ENCODE measurements around the gene SCARB1.

The SCARB1 gene

DNA sequence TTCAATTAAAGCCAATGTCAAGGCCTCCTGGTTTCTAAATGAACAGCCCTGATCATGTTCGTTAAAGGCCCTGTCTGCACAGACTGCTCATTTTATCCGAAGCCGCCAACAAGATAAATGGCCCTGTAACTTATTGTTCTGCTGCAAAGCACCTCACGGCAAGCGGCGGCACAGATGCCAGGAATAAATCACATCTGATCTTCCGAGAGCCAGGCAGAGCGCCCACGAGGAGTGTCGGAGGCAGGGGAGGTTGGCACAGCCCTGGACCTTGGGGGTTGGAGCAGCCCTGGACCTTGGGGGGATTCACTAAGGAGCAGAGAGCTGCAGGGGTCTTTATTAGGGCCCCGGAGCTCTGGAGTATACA is 110.5 kb downstream of the SCARB1 start:
- Histone ChIP-seq H3K9me3 (no peaks in the 10 kb centered on the region), H3K36me3 (no peaks in the 10 kb centered on the region), H3K27ac (no peak overlapping the region), H3K27me3 (peaks cover 10% of the 10 kb centered on the region), H3K4me3 (ENCODE audit: low read depth in 1 of 2, low read length in 1 of 2) (no peak overlapping the region), H3K4me1 (ENCODE audit: control insufficient read depth in 1 of 2, insufficient read depth in 1 of 2, low read depth in 1 of 2, low read length in 1 of 2) (peaks cover 17 to 20% of the 10 kb centered on the region in 2 experiments)
- TF ChIP-seq, protein P1, sequence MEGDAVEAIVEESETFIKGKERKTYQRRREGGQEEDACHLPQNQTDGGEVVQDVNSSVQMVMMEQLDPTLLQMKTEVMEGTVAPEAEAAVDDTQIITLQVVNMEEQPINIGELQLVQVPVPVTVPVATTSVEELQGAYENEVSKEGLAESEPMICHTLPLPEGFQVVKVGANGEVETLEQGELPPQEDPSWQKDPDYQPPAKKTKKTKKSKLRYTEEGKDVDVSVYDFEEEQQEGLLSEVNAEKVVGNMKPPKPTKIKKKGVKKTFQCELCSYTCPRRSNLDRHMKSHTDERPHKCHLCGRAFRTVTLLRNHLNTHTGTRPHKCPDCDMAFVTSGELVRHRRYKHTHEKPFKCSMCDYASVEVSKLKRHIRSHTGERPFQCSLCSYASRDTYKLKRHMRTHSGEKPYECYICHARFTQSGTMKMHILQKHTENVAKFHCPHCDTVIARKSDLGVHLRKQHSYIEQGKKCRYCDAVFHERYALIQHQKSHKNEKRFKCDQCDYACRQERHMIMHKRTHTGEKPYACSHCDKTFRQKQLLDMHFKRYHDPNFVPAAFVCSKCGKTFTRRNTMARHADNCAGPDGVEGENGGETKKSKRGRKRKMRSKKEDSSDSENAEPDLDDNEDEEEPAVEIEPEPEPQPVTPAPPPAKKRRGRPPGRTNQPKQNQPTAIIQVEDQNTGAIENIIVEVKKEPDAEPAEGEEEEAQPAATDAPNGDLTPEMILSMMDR (IDR thresholded peaks at IDR 0.05), result no peak

DNA sequence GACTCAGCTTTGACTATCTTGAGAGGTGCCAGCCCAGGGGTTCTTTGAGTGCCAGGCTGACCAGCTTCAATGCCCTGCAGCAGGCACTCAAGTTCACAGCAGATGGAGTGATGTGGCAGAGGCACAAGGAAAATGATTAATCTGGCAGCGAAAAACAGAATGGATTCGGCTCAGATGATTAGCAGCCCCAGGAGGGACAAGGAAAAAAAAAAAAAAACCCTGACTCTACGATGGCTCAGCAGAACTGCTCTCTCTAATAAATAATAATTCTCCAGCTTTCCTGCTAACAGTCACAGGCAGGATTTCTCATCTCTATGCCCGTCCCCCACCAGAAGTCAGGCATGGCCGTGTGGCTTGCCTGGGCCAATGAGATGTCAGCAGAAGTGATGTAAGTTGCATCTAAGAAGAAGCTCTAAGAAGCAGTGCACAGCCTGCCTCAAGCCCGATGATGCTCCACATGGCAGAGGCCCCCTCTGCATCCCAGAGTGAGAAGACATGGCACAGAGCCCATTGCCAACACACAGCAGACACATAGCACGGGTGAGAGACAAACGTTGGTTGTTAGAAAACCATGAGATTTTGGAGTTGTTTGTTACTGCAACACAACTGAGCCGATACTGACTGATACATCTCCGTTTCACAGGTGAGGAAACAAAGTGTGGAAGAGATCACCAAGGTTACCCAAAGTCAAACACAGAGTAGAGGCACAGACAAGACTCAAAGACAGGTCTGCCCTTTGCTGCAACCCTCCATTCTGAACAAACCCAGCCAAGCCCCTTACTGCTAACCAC is 111.0 kb downstream of the SCARB1 start:
- Histone ChIP-seq H3K4me1 (ENCODE audit: control insufficient read depth in 1 of 2, insufficient read depth in 1 of 2, low read depth in 1 of 2, low read length in 1 of 2) (peaks cover 19 to 20% of the 10 kb centered on the region in 2 experiments), H3K36me3 (no peaks in the 10 kb centered on the region), H3K27me3 (peaks cover 14% of the 10 kb centered on the region), H3K9me3 (no peaks in the 10 kb centered on the region), H3K4me3 (ENCODE audit: low read depth in 1 of 2, low read length in 1 of 2) (no peak overlapping the region), H3K27ac (no peak overlapping the region)
- TF ChIP-seq, protein P1 (IDR thresholded peaks at IDR 0.05), result no peak

DNA sequence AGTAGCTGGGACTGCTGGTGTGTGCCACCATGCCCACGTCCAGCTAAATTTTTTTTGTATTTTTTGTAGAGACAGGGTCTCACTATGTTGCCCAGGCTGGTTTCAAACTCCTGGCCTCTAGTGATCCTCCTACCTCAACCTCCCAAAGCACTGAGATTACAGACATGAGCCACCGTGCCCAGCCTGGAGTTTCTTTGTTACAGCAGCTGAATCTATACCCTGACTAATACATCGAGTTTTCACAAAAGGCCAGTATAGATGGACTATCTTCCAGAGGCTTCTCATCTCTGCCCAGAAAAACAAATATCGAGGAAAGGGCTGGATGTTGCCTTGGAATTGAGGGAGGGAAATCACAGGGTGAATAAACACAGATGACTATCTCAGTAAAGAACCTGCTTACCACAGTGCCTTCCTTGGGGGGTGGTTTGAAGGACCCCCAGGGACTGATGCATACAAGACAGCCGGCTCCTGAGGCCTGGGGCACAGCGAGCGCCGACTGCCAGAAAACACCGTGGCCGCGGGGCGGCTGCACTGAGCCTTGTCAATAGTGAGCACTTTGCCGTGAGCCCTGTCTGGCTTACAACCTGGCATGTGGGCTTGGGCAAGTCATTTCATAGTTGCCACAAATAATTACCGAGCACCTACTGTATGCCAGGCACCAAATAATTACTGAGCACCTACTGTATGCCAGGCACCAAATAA is 111.9 kb downstream of the SCARB1 start:
- peaks cover 20% of the 10 kb centered on the region in 2 experiments for H3K4me1 ChIP-seq (ENCODE audit: control insufficient read depth in 1 of 2, insufficient read depth in 1 of 2, low read depth in 1 of 2, low read length in 1 of 2)
- H3K27ac ChIP-seq, result no peak overlapping the region
- H3K9me3 ChIP-seq, result no peaks in the 10 kb centered on the region
- peaks cover 22% of the 10 kb centered on the region for H3K27me3 ChIP-seq
- H3K4me3 ChIP-seq (ENCODE audit: low read depth in 1 of 2, low read length in 1 of 2), result no peak overlapping the region
- TF ChIP-seq, protein P1 (IDR thresholded peaks at IDR 0.05), result no peak
- H3K36me3 ChIP-seq, result no peaks in the 10 kb centered on the region

DNA sequence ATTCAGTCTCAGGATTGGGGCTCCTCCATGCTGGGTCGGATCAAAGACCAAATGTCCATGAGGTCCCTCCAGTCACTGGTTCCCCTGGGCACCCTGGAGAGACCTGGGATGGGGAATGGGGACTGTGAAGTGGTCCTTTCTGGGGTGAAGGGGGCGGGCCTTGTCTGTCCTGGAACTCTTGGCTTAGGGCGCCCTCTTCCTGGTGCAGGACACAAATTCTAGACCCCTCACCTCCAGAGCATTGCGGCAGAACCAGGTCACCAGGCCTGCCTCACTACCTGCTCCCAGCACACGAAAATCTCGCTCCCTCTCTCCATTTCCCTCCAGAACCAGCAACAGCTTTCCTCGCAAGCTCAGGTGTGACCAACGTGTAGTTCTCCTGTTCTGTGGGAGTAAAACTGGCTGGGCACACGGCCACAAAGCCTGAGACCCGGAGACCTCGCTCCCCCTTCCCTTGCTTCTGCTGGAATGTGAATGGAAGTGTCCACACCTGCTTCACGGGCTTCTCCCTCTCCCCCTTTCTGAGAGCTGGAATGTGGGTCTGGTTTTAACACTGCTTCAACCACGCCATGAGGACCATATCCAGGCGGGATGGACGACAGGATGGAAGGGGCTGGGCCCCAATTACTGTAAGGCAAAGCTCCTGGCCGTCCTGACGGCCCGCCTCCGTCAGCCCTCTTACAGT is 112.7 kb downstream of the SCARB1 start:
- Histone ChIP-seq H3K4me1 (ENCODE audit: control insufficient read depth in 1 of 2, insufficient read depth in 1 of 2, low read depth in 1 of 2, low read length in 1 of 2) (peaks cover 23 to 28% of the 10 kb centered on the region in 2 experiments), H3K27ac (no peak overlapping the region), H3K36me3 (no peaks in the 10 kb centered on the region), H3K27me3 (peaks cover 30% of the 10 kb centered on the region), H3K9me3 (no peaks in the 10 kb centered on the region), H3K4me3 (ENCODE audit: low read depth in 1 of 2, low read length in 1 of 2) (no peak overlapping the region)
- TF ChIP-seq, protein P1 (IDR thresholded peaks at IDR 0.05), result no peak

DNA sequence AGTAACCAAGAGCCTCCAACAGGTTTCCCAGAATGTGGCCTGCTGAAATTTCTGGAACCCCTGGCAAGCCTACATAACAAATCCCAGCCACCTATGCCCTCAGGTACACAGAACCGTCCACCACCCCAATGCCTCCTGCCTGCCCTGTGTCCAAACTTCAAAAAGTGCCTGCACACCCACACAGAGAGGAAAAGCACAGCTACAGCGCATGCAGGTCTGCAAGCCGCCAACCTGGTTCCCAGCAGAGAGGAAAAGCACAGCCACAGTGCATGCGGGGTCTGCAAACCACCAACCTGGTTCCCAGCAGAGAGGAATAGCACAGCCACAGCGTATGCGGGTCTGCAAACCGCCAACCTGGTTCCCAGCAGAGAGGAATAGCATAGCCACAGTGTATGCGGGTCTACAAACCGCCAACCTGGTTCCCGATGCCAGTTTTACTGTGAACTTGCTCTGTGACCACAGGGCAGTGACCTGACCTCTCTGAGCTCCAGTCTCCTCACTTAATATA is 113.5 kb downstream of the SCARB1 start:
- H3K27me3 ChIP-seq, result peaks cover 30% of the 10 kb centered on the region
- TF ChIP-seq, protein P1 (IDR thresholded peaks at IDR 0.05), result no peak
- H3K36me3 ChIP-seq, result no peaks in the 10 kb centered on the region
- H3K4me1 ChIP-seq (ENCODE audit: control insufficient read depth in 1 of 2, insufficient read depth in 1 of 2, low read depth in 1 of 2, low read length in 1 of 2), result peaks cover 20 to 22% of the 10 kb centered on the region in 2 experiments
- no peak overlapping the region for H3K27ac ChIP-seq
- H3K9me3 ChIP-seq, result no peaks in the 10 kb centered on the region
- no peak overlapping the region for H3K4me3 ChIP-seq (ENCODE audit: low read depth in 1 of 2, low read length in 1 of 2)
